ENCODE measurements around the gene SLC43A3. TPM values are rescaled to one million over a fixed set of nuclear protein-coding genes. Genes with fewer than 3 reads are reported as not detected.

Gene SLC43A3
- total RNA-seq, 2 donors from 2014 or later = 23.1 to 30.0 TPM

DNA sequence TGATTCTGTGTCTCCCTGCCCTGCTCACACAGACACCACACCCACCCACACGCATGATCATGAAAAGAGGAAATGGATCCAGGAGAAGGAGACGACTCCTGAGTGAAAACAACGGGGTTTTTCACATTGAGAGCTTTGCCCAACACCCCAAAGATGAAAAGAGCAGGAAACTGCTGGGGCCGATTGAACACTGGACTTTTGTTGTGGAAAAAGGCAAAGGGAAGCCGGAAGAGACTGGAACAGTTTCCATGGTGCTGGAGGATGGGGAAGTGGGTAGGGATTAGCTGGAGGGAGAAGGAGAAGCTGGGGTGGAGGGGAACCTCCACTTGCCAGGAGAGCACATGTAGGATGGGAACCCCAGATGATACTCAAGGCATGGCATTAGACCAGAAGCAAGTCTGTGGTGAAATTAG is 5.2 kb upstream of the SLC43A3 start:
- H3K4me3 ChIP-seq = no peak overlapping the region
- intact Hi-C loops (cut with DNase I) = no loop called here
- H3K27me3 ChIP-seq = no peaks in the 10 kb centered on the region
- 57 to 69% methylated on average over 5 of the region's 5 CpGs for WGBS, 2 donors
- H3K27ac ChIP-seq = peak overlapping the region in 1 of 4 donors; percentile 33
- no peak for TF ChIP-seq POLR2A (IDR thresholded peaks at IDR 0.05)
- TF ChIP-seq, protein P1, sequence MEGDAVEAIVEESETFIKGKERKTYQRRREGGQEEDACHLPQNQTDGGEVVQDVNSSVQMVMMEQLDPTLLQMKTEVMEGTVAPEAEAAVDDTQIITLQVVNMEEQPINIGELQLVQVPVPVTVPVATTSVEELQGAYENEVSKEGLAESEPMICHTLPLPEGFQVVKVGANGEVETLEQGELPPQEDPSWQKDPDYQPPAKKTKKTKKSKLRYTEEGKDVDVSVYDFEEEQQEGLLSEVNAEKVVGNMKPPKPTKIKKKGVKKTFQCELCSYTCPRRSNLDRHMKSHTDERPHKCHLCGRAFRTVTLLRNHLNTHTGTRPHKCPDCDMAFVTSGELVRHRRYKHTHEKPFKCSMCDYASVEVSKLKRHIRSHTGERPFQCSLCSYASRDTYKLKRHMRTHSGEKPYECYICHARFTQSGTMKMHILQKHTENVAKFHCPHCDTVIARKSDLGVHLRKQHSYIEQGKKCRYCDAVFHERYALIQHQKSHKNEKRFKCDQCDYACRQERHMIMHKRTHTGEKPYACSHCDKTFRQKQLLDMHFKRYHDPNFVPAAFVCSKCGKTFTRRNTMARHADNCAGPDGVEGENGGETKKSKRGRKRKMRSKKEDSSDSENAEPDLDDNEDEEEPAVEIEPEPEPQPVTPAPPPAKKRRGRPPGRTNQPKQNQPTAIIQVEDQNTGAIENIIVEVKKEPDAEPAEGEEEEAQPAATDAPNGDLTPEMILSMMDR (IDR thresholded peaks at IDR 0.05) = no peak
- H3K36me3 ChIP-seq (replicated peaks in 1 of 2; ENCODE audit: insufficient read depth in 1 of 2, low read depth in 2 of 2) = no peaks in the 10 kb centered on the region
- no peaks in the 10 kb centered on the region for H3K9me3 ChIP-seq
- DNase-seq (no peak), ATAC-seq (no peak)
- peaks cover 32% of the 10 kb centered on the region for H3K4me1 ChIP-seq

DNA sequence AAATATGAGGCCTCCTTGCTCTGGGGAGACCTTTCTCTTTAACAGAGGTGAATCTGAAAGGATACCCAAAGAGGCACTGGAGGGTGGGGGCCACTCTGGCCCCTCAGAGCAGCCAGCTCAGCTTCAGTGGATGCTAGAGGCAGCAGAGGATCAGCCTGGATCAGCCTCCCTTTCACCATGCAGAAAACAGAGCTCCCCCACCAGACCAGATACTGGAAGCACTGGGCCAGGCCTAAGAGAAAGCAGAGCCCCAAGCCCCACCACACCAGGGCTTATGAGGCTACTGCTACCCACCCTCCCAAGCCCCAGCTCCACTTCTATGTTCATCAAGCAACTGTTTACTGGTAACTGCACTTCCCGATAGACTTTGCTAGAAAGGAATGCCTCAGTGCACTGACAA is 4.0 kb upstream of the SLC43A3 start:
- no peak for ATAC-seq
- TF ChIP-seq, protein P1 (IDR thresholded peaks at IDR 0.05) = no peak
- TF ChIP-seq POLR2A (IDR thresholded peaks at IDR 0.05) = no peak
- 80 to 88% methylated on average over 1 of the region's 1 CpG for WGBS, 2 donors

DNA sequence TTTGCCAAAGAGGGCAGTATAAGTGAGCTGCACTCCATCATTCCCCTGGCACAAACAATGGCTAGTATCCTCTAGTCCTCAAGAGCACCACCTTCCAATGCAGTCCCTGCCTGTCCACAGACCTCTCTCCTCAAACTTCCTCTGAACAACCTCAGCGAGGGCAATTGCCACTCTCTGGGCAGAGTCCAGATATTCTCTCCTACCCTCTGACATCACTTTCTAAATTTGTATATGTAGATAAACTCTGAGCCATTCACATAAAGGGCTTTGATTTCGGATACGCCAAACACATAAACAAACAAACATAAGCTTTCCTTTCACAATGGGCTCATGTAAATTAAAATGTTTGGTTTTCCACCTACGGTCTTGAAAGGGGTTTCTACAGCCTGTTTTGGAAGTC is 3.0 kb upstream of the SLC43A3 start:
- Histone ChIP-seq H3K9me3 (no peaks in the 10 kb centered on the region), H3K4me1 (peaks cover 50% of the 10 kb centered on the region), H3K27ac (no peak overlapping the region), H3K4me3 (no peak overlapping the region), H3K27me3 (no peaks in the 10 kb centered on the region), H3K36me3 (replicated peaks in 1 of 2; ENCODE audit: insufficient read depth in 1 of 2, low read depth in 2 of 2) (no peaks in the 10 kb centered on the region)
- DNase-seq (no peak), ATAC-seq (no peak)
- TF ChIP-seq POLR2A (IDR thresholded peaks at IDR 0.05) = no peak
- TF ChIP-seq, protein P1 (IDR thresholded peaks at IDR 0.05) = no peak
- intact Hi-C loops (cut with DNase I) = no loop called here
- 20 to 29% methylated on average over 4 of the region's 4 CpGs for whole genome bisulfite sequencing, 2 donors

More for the DNA sequence above, 4.0 kb upstream of the SLC43A3 start:
- Histone ChIP-seq H3K27ac (no peak overlapping the region), H3K9me3 (no peaks in the 10 kb centered on the region), H3K4me1 (peaks cover 44% of the 10 kb centered on the region), H3K36me3 (replicated peaks in 1 of 2; ENCODE audit: insufficient read depth in 1 of 2, low read depth in 2 of 2) (no peaks in the 10 kb centered on the region), H3K4me3 (no peak overlapping the region), H3K27me3 (no peaks in the 10 kb centered on the region)
- intact Hi-C loops (cut with DNase I) = no loop called here
- no peak for DNase-seq

DNA sequence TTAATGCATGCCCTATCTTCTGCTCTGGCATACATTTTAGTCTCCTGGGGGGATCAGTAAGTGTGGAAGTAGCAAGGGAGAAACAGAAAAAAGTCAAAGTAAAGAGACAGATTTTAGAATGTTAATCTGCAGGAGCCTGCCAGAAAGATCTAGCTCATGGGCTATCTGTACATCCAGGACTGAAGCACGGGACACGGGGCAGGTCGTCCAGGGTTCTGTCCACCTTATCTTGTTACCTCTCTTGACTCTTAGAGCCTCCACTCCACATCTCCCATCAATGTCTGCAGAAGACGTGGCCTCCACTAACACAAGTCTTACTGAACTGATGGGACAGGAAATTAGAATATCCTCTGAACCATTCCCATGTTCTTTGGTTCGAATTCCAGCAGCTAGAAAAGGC is 1.7 kb upstream of the SLC43A3 start:
- H3K4me1 ChIP-seq = peaks cover 56% of the 10 kb centered on the region
- no peak for DNase-seq
- intact Hi-C loops (cut with DNase I) = no loop called here
- no peak overlapping the region for H3K4me3 ChIP-seq
- no peaks in the 10 kb centered on the region for H3K27me3 ChIP-seq
- ATAC-seq = no peak
- no peaks in the 10 kb centered on the region for H3K9me3 ChIP-seq
- H3K36me3 ChIP-seq (replicated peaks in 1 of 2; ENCODE audit: insufficient read depth in 1 of 2, low read depth in 2 of 2) = no peaks in the 10 kb centered on the region
- TF ChIP-seq, protein P1 (IDR thresholded peaks at IDR 0.05) = no peak
- TF ChIP-seq POLR2A (IDR thresholded peaks at IDR 0.05) = no peak
- peak overlapping the region in 2 of 4 donors; percentile 89 to 94 for H3K27ac ChIP-seq
- 85 to 87% methylated on average over 5 of the region's 5 CpGs for WGBS, 2 donors

DNA sequence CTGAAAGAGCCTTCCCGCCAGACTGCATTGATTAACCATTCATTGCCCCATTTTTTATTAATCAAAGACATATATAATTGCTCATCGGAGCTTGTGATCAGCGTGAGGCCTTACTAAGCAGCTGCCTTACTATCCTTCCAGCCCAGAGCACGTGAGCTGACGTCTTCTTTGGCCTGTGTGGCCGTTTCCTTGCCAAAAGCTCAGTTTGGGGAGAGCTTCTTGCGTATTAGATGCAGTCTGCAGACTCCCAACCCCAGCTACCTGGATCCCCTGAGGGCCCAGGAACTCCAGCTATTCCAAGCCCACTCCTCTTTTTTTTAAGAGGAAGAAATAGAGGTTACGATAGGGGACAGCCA is 784 bp upstream of the SLC43A3 start:
- no peak for TF ChIP-seq POLR2A (IDR thresholded peaks at IDR 0.05)
- TF ChIP-seq, protein P1 (IDR thresholded peaks at IDR 0.05) = no peak
- peak; percentile 8 for ATAC-seq
- peak; percentile 32 to 53 (median 46) for DNase-seq
- no peak overlapping the region for H3K4me3 ChIP-seq
- H3K9me3 ChIP-seq = no peaks in the 10 kb centered on the region
- intact Hi-C loops (cut with DNase I) = no loop called here
- H3K27me3 ChIP-seq = no peaks in the 10 kb centered on the region
- peaks cover 56% of the 10 kb centered on the region for H3K4me1 ChIP-seq
- H3K27ac ChIP-seq = peak overlapping the region; percentile 78 to 94 (median 90)
- 37 to 48% methylated on average over 8 of the region's 8 CpGs for WGBS, 2 donors
- no peaks in the 10 kb centered on the region for H3K36me3 ChIP-seq (replicated peaks in 1 of 2; ENCODE audit: insufficient read depth in 1 of 2, low read depth in 2 of 2)

All from body of pancreas (tissue), 4 donors.